Measurements from ENCODE around the gene EXOC4.

DNA sequence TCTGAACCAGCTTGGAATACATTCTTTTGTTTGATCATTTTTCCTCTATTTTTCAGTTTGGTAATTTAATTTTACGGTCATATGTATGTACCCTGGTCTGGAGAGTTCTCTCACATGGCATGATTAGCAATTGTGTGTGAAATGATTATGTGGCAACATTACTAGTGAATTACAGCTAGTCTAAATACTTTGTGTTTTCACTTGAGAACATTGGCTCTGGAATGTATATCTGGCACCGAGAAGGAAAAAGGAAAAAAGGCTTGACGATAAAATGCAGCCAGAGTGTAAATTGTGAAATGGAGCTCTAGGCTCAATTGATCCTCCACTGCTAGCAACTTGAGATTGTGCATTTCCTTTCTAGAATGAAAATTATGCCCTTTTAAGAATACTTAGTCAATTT, 397.2 kb downstream of the EXOC4 start:
- TF ChIP-seq EZH2 (IDR thresholded peaks at IDR 0.05) (no peak), POLR2AphosphoS5 (IDR thresholded peaks at IDR 0.05; ENCODE audit: borderline replicate concordance, low read depth, low read length) (no peak)

Data from SK-N-MC (cell line).